HEK293T (cell line): ENCODE data around the gene CHRM4.
A peak's percentile ranks its signal among the peaks of the same experiment; 100 is the strongest.

Experiments used
- CTCF ChIA-PET: fragments of 350-600 bp; formaldehyde crosslinking; extraction: SDS; loops from one replicate; lab custom pipeline; 2021; ENCODE audit warnings: antibody characterized with exemption, inconsistent platforms; lab: Yijun Ruan, JAX
- POLR2A ChIA-PET: fragments of 350-600 bp; formaldehyde crosslinking; extraction: SDS; loops from one replicate; lab custom pipeline; 2020; ENCODE audit warnings: antibody characterized with exemption, inconsistent platforms; lab: Yijun Ruan, JAX
- DNase-seq: peaks from one replicate; pipeline ENCODE4 v3.0.0; 2012; ENCODE audit warnings: mixed read lengths; ENCODE audit errors: extremely low spot score
- ARNT ChIP-seq: fragments of 450-650 bp; IDR thresholded peaks from 2 replicates; pipeline ENCODE4 v1.6.1; 2017; ENCODE audit warnings: mild to moderate bottlenecking
- BHLHE40 ChIP-seq: fragments of 450-650 bp; IDR thresholded peaks from 2 replicates; pipeline ENCODE4 v1.6.1; 2016; ENCODE audit warnings: mild to moderate bottlenecking, moderate library complexity, borderline replicate concordance
- CTBP1 ChIP-seq: fragments of 450-650 bp; IDR thresholded peaks from 2 replicates; pipeline ENCODE4 v1.6.1; 2016; ENCODE audit warnings: borderline replicate concordance
- ELF4 ChIP-seq: fragments of 450-650 bp; IDR thresholded peaks from 2 replicates; pipeline ENCODE4 v1.6.1; 2017; ENCODE audit warnings: antibody characterized with exemption
- FOXA1 ChIP-seq: fragments of 450-650 bp; IDR thresholded peaks from 2 replicates; pipeline ENCODE4 v1.6.1; 2016; ENCODE audit warnings: mild to moderate bottlenecking
- FOXK2 ChIP-seq: fragments of 450-650 bp; IDR thresholded peaks from 2 replicates; pipeline ENCODE4 v1.6.1; 2016; ENCODE audit warnings: mild to moderate bottlenecking
- FOXM1 ChIP-seq: fragments of 450-650 bp; IDR thresholded peaks from 2 replicates; pipeline ENCODE4 v1.6.1; 2017; ENCODE audit warnings: mild to moderate bottlenecking, borderline replicate concordance
- HDGF ChIP-seq: fragments of 450-650 bp; IDR thresholded peaks from 2 replicates; pipeline ENCODE4 v1.6.1; 2017; ENCODE audit warnings: antibody characterized with exemption, borderline replicate concordance
- L3MBTL2 ChIP-seq: fragments of 450-650 bp; conservative IDR thresholded peaks from 2 replicates; pipeline ENCODE4 v1.6.1; 2016; ENCODE audit warnings: mild to moderate bottlenecking
- LEF1 ChIP-seq: fragments of 450-650 bp; IDR thresholded peaks from 2 replicates; pipeline ENCODE4 v1.6.1; 2017; ENCODE audit warnings: mild to moderate bottlenecking, borderline replicate concordance
- NFRKB ChIP-seq: fragments of 450-650 bp; IDR thresholded peaks from 2 replicates; pipeline ENCODE4 v1.6.1; 2016; ENCODE audit warnings: mild to moderate bottlenecking, moderate library complexity
- SP1 ChIP-seq: fragments of 450-650 bp; IDR thresholded peaks from 2 replicates; pipeline ENCODE4 v1.6.1; 2017
- SUZ12 ChIP-seq: fragments of 450-650 bp; IDR thresholded peaks from 2 replicates; pipeline ENCODE4 v1.6.1; 2016; ENCODE audit warnings: mild to moderate bottlenecking
- TARDBP ChIP-seq: fragments of 450-650 bp; IDR thresholded peaks from 2 replicates; pipeline ENCODE4 v1.6.1; 2016
- ZNF384 ChIP-seq: fragments of 450-650 bp; IDR thresholded peaks from 2 replicates; pipeline ENCODE4 v1.6.1; 2016
- TF ChIP-seq, protein P1 (sequence below): fragments of 450-650 bp; IDR thresholded peaks from 2 replicates; pipeline ENCODE4 v1.6.1; 2016

The CHRM4 gene

DNA sequence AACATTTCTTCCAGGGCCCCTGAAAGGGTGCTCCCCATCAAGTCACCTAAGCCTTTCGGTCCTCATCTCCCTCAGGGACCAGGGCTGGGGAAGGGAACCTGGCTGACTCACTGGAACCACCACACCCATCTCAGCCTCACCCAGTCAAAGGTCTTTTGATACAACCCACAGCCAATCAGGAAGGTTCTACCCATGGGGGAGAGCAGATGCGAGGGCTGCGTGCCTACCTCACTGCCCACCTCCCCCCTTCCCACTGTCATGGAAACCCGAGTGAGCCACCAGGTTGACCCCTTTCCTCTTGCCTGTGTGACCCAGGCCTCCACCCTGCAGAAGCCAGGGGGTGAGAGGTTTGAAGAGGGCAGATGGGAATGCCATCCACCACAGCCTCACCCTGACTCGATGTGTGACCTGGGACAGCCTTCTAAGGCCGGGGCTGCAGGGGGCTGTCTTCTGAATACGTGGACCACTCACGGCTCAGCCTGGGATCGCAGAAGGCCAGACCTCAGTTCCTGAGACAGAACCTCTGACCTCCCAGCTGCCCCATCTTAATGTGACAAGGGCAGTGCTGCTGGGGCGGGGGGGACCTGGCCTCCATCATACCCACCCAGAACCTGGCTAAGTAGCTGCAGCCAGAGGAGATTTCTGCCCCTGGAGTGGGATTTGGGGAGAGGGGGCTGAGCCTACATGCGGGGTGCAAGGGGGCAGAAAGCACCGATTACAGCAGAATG is 7.4 kb downstream of the CHRM4 start:
- ChIA-PET CTCF (interaction anchor here (0.6 to 1.9 kb wide), 8 partner anchors 8 to 607 kb away, joined by 3 to 12 read pairs (median 4); partner anchors contain the start of genes CHRM4 and DGKZ), POLR2A (interaction anchor here (1.3 to 1.5 kb wide), 2 partner anchors 8 to 141 kb away, joined by 3 to 10 read pairs; partner anchors contain the start of gene CHRM4)
- DNase-seq, result no peak
- TF ChIP-seq CTBP1, result no peak
- no peak for TF ChIP-seq TARDBP
- TF ChIP-seq ZNF384, result no peak
- no peak for TF ChIP-seq L3MBTL2
- TF ChIP-seq SP1, result no peak
- TF ChIP-seq NFRKB, result no peak
- TF ChIP-seq HDGF, result no peak
- TF ChIP-seq, protein P1, sequence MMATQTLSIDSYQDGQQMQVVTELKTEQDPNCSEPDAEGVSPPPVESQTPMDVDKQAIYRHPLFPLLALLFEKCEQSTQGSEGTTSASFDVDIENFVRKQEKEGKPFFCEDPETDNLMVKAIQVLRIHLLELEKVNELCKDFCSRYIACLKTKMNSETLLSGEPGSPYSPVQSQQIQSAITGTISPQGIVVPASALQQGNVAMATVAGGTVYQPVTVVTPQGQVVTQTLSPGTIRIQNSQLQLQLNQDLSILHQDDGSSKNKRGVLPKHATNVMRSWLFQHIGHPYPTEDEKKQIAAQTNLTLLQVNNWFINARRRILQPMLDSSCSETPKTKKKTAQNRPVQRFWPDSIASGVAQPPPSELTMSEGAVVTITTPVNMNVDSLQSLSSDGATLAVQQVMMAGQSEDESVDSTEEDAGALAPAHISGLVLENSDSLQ, result no peak
- no peak for TF ChIP-seq ARNT
- no peak for TF ChIP-seq ELF4
- no peak for TF ChIP-seq SUZ12
- no peak for TF ChIP-seq FOXM1
- TF ChIP-seq BHLHE40, result no peak
- TF ChIP-seq FOXK2, result no peak
- no peak for TF ChIP-seq FOXA1
- no peak for TF ChIP-seq LEF1

DNA sequence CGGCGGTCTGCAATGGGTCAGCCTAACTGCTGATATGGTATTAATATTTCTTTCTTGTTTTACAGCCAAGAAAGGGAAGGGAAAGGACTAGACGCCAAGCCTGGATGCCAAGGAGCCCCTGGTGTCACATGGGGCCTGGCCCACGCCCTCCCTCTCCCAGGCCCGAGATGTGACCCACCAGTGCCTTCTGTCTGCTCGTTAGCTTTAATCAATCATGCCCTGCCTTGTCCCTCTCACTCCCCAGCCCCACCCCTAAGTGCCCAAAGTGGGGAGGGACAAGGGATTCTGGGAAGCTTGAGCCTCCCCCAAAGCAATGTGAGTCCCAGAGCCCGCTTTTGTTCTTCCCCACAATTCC is 8.2 kb downstream of the CHRM4 start:
- CTCF ChIA-PET, result interaction anchor here (0.6 to 1.9 kb wide), 14 partner anchors 8 to 608 kb away, joined by 3 to 12 read pairs (median 4); partner anchors contain the start of genes CHRM4 and DGKZ
- POLR2A ChIA-PET, result interaction anchor here (1.2 to 1.5 kb wide), 3 partner anchors 9 to 140 kb away, joined by 3 to 10 read pairs (median 3); partner anchors contain the start of gene CHRM4
- TF ChIP-seq, protein P1, result no peak
- TF ChIP-seq NFRKB, result no peak
- DNase-seq, result no peak

DNA sequence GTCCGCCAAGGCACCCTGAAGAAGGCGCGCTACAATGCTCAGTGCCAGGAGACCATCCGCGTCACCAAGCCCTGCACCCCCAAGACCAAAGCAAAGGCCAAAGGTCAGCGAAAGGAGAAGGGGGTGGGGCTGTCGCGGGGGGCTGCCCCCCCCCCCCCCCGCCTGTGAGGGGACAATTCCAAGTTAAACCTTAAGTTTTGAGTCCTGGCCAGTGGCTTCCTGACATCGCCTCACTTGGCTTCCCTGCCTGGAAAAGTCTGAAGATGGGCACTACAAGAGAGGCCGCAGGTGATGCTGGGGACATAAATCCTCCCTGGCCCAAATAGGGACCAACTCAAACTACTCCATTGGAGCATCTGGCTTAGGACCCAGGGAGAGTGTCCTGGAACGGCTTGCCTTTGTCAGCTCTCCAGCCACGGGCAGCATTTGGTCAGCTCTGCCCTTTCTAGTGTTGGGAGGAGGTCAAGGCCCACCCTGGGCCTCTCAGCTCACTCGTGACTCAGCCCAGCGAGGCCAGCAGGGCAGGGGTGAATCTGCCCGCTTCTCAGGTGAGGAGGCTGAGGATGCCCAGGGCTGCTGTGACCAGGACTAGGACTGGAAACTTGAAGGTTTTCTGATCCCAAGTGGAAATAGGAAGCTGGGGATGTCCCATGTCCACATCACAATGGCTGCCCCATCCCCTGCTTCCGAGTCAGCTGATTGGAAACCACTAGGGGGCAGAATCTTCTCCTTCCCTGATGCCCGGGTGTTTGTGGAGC is 8.8 kb downstream of the CHRM4 start:
- CTCF ChIA-PET, result interaction anchor here (0.5 to 1.9 kb wide), 13 partner anchors 9 to 841 kb away, joined by 3 to 12 read pairs (median 3); partner anchors contain the start of genes CHRM4 and DGKZ

DNA sequence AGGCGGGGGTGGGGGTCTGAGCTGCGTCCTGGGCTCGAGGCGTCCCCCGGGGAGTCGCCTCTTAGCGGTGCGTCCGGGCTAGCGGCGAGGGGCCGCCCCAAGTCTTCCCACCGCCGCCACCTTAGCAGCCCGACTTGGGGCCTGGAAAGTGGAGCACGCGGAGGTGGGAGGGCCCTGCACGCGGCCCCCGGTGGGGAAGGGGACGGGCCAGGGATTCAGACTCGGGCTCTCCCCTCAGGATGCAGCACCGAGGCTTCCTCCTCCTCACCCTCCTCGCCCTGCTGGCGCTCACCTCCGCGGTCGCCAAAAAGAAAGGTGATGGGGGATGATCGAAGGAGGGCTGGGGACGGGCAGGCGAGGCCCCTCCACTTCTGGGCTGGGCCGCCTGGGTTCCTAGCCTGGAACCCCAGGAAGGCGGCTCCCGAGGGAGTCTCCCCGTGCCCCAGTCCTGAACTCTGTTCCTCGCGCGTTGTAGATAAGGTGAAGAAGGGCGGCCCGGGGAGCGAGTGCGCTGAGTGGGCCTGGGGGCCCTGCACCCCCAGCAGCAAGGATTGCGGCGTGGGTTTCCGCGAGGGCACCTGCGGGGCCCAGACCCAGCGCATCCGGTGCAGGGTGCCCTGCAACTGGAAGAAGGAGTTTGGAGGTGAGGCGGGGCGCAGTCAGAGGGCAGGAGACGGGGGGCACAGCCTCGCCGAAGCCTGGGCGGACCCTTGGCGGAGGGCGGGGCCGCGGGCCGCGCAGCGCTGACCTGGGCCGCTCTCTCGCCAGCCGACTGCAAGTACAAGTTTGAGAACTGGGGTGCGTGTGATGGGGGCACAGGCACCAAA is 9.5 kb downstream of the CHRM4 start:
- peak; percentile 41 for DNase-seq
- CTCF ChIA-PET, result interaction anchor here (0.5 to 1.9 kb wide), 4 partner anchors 10 to 840 kb away, joined by 4 to 12 read pairs (median 4); partner anchors contain the start of gene CHRM4
- POLR2A ChIA-PET, result interaction anchor here (1.2 to 1.5 kb wide), 2 partner anchors 10 to 17 kb away, joined by 3 to 10 read pairs; partner anchors contain the start of gene CHRM4
- no peak for TF ChIP-seq CTBP1
- no peak for TF ChIP-seq FOXM1
- TF ChIP-seq L3MBTL2, result peak; percentile 77

More for the DNA sequence above, 8.8 kb downstream of the CHRM4 start:
- peak; percentile 67 for DNase-seq
- POLR2A ChIA-PET, result interaction anchor here (1.2 to 1.5 kb wide), 3 partner anchors 9 to 139 kb away, joined by 3 to 10 read pairs (median 3); partner anchors contain the start of gene CHRM4
- no peak for TF ChIP-seq FOXA1
- TF ChIP-seq HDGF, result no peak
- TF ChIP-seq BHLHE40, result no peak
- TF ChIP-seq L3MBTL2, result no peak
- no peak for TF ChIP-seq FOXM1
- TF ChIP-seq CTBP1, result no peak
- no peak for TF ChIP-seq NFRKB
- TF ChIP-seq SP1, result no peak
- TF ChIP-seq TARDBP, result no peak

DNA sequence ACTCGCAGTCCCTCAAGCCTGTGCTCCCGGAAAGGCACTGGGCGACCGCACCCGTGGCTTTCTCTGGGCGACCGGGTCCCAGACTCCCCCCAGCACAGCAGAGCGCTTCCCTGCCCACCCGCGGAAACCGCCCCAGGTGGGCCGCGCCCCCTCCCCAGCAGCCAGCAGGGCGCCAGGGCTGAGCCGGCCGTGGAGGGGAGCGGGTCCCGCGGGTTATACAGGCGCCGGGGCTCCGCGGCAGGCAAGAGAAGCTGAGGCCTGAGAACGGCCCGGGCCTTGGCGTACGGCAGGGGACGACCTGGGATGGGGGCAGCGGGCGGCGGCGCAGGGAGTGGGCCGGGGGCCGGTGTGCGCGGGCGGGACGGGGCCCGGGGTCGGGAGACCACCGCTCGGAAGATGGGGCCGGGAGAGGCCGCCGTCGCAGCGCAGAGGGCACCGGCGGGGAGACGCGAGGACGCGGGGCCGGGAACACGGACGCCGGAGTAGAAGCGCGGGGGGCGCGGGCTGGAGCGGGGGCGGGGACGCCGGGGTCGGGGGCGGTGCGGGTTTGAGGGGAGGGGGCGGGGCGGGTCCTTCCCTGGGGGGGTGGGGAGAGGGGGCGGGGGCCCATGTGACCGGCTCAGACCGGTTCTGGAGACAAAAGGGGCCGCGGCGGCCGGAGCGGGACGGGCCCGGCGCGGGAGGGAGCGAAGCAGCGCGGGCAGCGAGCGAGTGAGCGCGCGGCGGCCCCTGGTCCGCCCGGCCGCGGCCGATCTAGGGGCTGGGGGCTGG is 10.3 kb downstream of the CHRM4 start, which contains the start of gene MDK:
Gene MDK, plus strand, starts transcription at position 622 of the 771 bp plus-strand sequence. CDS start 389 bp downstream, outside the sequence.
- TF ChIP-seq SUZ12 (no peak), ARNT (no peak), ELF4 (no peak), ZNF384 (no peak), FOXK2 (no peak), NFRKB (no peak), HDGF (no peak), CTBP1 (no peak), BHLHE40 (no peak), FOXA1 (no peak), FOXM1 (no peak), TARDBP (no peak), LEF1 (no peak), L3MBTL2 (no peak)
- TF ChIP-seq, protein P1, result no peak
- ChIA-PET CTCF (no interaction called here), POLR2A (interaction anchor here (0.8 kb wide), 1 partner anchor 29 kb away, joined by 3 read pairs; no protein-coding TSS in a partner anchor)
- peak; percentile 64 for DNase-seq
